NCI-H526 (cell line): ENCODE measurements around the gene C1orf116.

Experiments used
- DNase-seq, 2 experiments: peaks; one replicate each; lab custom pipeline; 2025; lab: John Stamatoyannopoulos, UW

C1orf116 gene

DNA sequence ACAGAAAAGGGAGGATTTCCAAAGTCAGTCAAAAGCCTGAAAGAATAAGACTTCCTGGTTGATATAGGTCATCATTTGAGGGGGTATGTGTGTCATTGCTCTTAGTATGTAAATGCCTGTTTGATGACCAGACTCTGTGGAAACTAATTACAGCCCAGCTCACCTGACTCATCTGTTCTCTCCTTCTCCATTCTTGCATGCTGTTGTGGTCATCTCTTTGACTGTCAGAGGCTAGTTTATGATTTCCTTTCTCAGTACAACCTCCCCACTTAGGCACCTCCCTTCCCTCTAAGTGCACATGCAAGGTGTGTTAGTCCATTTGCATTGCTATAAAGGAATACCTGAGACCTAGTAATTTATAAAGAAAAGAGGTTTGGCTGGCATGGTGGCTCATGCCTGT, 2.4 kb upstream of the C1orf116 start:
- no peak for DNase-seq

- DNase-seq = no peak
Observed at GRCh38 chr1:207034208-207034607, 1.7 kb upstream of the C1orf116 start.

- DNase-seq = no peak
Observed at GRCh38 chr1:207033302-207033701, 746 bp upstream of the C1orf116 start.

- DNase-seq = no peak
Observed at GRCh38 chr1:207031632-207032264, 808 bp downstream of the C1orf116 start.

GRCh38 chr1:207031016-207031415, 1.5 kb downstream of the C1orf116 start:
- no peak for DNase-seq

DNA sequence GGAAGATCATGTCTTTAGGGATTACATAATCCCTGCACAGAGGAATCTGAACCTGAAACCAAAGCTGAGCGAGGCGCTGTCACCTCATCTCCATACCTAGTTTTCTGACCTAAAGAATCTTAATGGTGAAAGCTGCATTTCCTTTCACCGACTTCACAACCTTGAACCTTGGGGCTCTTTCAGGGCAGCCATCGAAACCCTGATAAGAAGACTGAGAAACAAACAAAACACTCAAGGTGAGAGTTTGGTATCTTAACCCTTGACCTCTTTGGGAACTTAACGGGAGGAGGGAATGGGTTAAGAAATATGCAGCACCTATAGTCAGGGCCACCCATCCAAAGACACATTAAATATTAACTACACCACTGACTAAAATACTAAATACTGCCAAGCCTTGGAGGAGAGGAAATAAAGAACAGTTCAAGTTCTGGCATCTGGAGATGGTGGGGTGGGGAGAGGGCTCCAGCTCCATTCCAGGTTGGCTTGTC, 2.0 kb downstream of the C1orf116 start:
- no peak for DNase-seq

DNA sequence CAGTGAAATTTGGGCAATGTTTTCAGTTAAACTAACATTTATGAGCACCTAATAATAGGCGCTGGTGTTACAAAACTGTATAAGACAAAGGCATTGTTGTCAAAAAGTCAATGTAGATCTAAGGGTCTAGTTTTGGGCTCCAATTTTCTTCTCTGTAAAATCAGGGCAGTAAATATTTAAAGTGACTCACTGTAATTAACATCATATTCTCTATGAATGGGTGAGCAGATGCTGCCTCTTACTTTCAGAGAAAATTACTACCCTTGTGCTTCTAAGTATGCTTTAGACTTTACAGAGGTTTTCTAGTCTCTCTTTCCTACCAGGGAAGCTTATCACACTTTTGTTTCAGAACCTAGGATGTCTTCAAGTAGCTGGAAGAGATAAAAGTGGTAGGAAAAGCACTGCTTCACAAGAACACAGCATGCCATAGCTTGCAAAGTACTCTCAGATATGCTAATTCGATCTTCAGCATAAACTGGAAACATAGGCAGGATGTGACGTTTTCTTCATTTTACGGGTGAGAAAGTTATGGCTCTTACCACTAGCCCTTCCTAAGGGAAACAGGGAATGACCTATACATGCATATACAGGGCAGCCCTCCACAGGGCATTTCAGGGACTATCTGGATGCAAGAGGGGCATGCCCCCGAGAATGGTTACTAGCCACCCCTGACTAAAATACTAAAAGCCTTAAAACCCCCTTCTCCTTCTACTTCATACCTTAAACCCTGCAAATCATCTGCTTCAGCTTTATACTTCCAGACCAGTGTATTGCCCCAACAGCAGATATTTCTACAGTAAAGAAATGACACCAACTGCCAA, 2.6 kb downstream of the C1orf116 start:
- DNase-seq = no peak

DNA sequence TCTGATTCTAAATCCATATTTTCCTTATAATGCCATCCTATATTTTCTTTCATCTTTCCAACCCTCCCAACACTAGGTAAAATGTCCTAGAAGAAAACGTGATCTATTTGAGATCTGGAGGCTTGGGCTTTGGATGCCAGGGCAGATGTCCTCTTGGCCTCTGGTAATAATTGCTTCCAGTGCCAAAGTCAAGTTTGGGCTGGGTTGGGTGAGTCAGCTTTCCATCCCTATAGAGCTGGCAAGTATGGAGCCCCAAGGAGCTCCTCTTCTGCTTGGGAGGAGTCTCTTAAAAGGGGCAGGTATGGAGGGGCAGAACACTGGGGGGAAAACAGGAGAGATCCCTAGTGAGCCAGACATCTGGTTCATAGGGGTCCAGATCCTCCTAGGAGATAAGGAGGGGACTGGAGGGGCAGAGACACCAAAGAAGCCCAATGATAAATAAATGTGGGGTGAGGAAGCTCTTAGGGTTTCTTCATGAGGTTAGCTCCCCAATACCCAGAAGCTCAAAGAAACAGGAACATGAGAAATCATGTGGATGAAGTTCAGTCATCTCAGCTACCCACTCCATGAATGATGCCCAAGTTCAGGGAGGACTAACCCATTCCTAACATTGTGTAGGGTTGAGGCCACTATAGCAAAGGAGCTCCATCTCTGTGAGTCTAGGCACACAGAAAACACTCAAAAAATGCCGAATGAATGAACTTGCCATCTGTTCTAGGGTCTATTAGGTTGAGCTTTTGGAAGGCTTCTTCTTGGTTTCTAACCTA, 3.5 kb downstream of the C1orf116 start:
- DNase-seq = no peak

DNA sequence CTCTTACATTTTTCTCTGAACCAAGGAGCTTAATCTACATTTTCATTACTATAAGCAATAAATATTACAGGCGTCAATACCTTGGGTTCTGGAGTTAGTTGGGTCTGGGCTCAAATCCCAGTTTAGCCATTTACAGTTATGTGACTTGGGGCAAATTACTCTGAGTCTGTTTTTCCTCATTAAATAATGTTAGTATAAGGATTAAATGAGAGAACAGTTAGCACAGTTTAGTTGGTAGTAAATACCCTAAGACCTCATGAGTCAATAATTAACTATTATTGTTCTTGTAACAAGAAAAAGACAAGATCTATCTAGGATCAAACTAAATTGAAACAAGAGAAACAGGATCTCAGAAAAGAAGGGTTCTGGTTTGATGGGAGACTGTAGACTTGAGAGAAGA, 4.6 kb downstream of the C1orf116 start:
- no peak for DNase-seq

GRCh38 chr1:207027206-207027777, 5.3 kb downstream of the C1orf116 start:
- DNase-seq = no peak

DNA sequence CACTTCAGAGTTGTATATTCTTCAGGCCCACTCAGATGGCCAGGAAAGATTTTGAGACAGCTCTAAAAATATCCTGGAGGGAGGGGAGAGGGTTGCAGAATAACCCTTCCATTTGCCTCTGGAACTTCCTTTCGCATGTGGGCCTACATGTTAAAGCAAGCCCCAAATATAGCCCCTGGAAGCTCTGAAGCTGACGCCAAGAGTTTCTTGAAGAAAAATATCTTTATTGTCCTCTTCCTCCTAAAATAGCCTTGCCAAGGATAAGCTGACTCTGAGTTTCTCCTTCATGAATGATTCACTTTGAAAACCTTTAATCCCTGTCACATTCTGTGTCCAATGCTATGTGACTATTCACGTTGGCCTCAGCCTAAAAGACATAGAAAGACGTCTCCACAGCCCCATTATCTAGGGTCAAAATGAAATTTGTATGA, 6.4 kb downstream of the C1orf116 start:
- no peak for DNase-seq

DNA sequence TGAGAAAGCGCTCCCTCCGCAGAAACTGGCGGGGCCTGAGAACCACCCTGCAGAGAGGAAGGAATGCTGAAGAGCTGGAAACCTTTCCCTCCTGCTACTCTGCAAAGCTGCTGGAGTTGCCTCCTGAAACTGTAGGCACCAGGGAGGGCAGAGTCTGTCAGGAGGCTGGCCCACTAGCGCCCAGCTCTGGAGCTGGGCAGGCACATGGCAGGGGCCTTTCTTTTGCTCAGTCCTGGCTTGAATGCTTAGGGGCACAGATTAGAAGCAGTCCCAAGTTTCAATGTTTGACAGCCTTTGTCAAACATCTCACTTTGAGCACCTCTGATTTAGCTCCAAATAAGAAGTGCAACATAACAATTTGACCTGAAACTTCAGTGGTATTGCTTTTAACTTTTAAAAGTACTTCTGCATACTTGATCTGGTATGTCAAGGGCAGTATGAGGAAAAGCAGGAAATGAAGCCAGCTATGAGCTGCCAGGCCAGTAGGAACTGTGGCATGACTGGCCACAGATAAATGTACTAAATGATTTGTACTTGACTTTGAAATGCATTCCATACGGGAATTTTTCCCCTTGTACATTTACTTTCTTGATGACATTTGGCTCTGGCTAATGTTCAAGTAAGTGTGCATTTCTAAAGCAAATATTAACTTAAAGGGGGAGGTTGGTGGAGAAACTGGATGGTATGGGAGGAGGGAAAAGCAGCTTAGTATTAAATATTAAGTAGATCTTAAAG, 7.2 kb downstream of the C1orf116 start:
- DNase-seq = no peak

- DNase-seq = no peak
Observed at GRCh38 chr1:207024202-207025145, 8.1 kb downstream of the C1orf116 start.

DNA sequence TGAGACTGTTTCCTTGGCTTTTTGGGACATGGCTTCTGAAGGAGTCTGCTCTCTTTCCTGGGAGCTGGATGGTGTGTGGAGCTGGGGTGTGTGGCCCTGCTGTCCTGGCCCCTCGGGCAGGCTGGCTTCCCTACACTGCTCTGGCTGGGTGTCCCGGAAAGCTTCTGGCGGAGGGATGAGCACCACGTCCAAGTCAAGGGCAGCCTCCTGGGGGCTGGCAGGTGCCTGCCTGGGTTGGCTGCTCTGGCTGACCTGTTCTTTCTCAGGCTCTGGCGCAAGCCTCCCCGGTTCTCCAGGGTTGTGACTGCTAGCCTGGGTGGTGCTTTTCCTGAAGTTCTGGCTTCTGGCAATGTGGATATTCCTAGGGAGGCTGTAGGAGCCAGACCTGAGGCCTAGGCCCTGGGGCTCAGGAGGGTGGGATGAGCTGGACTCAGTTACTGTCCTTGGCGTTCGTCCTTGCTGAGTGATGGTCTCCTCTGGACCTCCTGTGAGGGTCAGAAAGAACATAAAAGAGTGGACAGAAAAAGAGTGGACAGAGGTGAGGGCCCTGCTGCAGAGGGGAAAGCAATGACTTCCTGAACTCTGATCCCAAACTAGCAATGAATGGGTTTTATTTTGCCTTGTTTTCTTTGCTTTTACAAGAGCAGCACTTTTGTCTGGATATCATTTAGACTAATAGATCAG, 9.4 kb downstream of the C1orf116 start:
- no peak for DNase-seq

- DNase-seq = no peak
Observed at GRCh38 chr1:207021876-207022596, 10.5 kb downstream of the C1orf116 start.

DNA sequence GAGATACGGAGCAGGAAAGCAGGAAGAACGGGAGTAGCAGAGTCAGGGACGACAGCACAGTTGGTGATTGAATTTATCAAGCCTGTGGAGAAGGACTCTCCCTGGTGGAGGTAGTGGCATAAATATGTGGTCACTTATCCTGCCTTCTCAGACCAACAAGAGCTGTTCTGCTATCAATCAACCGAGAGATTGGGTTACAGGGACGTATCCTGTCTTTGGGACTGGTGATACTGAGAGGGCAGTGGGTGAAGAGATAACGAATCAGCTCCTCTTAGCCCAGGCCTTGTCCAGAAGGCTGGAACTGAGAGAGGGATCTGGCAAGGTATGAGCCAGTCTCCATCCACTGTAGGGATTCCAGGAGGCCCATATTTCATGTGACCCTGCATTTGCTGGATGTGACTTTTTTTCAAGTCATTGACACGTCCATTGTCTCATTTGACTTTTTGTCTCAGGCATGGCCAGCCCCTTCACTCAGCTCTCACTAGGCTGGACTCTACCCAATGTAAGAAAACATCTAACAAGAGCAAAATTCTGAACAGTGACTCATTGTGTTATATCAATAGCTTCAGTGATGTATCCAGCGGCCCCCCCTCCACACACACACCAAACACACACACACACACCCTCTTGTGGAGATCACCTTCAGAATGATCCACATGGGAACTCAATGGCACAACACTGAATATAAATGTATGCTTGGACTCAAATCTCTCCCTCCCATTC, 11.3 kb downstream of the C1orf116 start:
- DNase-seq = no peak

DNA sequence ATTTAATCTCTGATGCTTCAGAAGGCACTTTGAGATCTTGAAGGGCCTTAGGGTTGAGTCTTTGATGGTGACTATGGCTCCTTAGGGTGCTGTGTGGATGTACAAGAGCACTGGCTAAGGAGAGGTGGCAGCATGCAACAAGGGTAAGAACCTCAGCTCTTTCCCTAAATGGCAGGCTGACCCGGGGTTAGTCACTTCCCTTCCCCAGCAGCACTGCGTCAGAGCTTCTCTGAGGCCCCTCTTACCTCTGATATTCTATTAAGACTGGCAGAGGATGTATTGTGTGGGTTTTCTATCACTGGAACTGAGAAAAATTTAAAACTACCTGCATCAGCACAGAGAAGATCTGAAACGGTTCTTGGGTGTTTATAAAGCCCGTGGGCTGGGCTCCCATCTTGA, 11.8 kb downstream of the C1orf116 start:
- no peak for DNase-seq

DNA sequence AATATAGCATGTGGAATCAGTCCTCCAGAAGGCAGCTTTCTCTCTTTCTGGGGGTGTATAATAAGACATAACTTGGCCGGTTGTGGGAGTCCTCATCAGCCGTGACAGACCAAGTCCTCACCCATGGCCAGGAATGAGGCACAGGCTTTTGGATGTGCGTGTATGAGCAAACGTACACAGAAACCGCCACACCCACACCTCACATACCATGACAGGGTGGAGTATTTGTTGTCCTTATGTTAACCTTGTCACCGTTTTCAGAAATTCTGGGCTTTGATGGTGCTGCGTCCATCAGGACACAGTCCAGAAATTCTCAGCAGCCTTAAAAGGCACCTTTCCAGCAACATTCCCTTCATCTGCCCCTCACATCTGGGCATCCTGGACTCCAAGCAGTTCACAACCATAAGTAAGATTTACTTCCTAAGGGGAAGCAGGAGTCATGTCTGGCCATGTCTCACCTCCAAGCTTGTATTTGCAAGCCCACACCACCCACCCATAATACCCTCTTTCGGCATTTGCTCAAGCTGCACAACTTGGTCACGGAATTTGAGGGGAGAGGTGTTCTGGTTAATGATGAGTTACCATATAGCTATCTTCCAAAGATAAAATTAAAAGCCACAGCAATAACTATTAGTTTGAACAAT, 12.4 kb downstream of the C1orf116 start:
- DNase-seq = no peak
